Neutrophil (primary cell): Measurements from ENCODE around the gene ZC3H10.

ENCODE experiments used
- H3K27ac ChIP-seq: fragments of 200-600 bp; sonication (generic); 2 replicates; pipeline ENCODE4 v1.5.1; 2016; ENCODE audit warnings: mild to moderate bottlenecking, moderate library complexity
- H3K27me3 ChIP-seq: fragments of 200-600 bp; sonication (generic); 2 replicates; pipeline ENCODE4 v1.6.0; 2016; ENCODE audit warnings: mild to moderate bottlenecking
- H3K36me3 ChIP-seq: fragments of 200-600 bp; sonication (generic); 2 replicates; pipeline ENCODE4 v1.5.1; 2017
- H3K4me1 ChIP-seq, 2 experiments: fragments of 200-600 bp in 1 of 2; sonication (generic) in 1 of 2; 1 replicate in 1 of 2; 2 replicates in 1 of 2; pipeline versions ENCODE4 v1.5.1 to v1.6.1; 2013 to 2016; ENCODE audit warnings: low read depth in 1 of 2, low read length in 1 of 2, mild to moderate bottlenecking in 1 of 2, moderate library complexity in 1 of 2; ENCODE audit not compliant: control insufficient read depth in 1 of 2, insufficient read depth in 1 of 2
- H3K4me3 ChIP-seq, 2 experiments: fragments of 200-600 bp in 1 of 2; sonication (generic) in 1 of 2; 1 replicate in 1 of 2; 2 replicates in 1 of 2; pipeline ENCODE4 v1.5.1; 2013 to 2016; ENCODE audit warnings: low read depth in 1 of 2, low read length in 1 of 2, mild to moderate bottlenecking in 1 of 2, moderate library complexity in 1 of 2
- H3K9me3 ChIP-seq: fragments of 200-600 bp; sonication (generic); 2 replicates; pipeline ENCODE4 v1.5.1; 2016
- TF ChIP-seq, protein P1 (sequence below): fragments of 200-600 bp; sonication (generic); IDR thresholded peaks from 2 replicates; pipeline ENCODE4 v1.5.1; 2016; ENCODE audit warnings: antibody characterized with exemption

ZC3H10 gene

DNA sequence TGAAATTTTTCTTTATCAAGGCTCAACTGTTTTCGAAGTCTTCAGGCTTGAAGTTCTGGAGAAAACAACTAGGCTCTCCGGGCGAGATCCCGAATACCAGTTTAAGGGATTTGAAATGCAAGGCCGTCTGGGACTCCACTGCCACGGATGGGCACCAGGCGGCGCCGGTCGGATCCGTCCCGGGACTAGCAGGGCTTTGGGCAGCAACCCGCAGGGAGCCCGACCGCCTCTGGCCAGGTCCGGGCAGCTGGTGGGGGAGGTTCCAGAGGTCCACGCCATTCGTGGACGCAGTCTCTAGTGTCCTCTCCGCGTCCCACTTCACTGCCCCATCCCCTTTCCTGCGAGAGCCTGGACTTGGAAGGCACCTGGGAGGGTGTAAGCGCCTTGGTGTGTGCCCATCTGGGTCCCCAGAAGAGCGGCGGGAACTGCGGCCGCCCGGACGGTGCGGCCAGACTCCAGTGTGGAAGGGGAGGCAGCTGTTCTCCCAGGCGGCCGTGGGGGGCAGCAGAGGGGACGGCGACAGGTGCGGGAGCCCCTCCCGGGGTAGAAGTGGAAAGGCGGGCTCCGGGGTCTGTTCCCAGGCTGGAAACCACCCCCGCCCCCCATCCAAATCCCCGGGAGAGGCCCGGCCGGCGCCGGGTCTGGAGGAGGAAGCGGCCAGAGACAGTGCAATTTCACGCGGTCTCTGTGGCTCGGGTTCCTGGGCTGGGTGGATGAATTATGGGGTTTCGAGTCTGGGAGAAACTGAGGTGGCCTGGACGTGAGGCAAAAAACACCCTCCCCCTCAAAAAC, 38.9 kb upstream of the ZC3H10 start:
- Histone ChIP-seq H3K4me1 (peaks cover 17 to 19% of the 10 kb centered on the region in 2 experiments), H3K27me3 (peaks cover 77% of the 10 kb centered on the region), H3K27ac (no peak overlapping the region), H3K4me3 (peak overlapping the region; percentile 44 to 58), H3K36me3 (no peaks in the 10 kb centered on the region), H3K9me3 (no peaks in the 10 kb centered on the region)
- TF ChIP-seq, protein P1, sequence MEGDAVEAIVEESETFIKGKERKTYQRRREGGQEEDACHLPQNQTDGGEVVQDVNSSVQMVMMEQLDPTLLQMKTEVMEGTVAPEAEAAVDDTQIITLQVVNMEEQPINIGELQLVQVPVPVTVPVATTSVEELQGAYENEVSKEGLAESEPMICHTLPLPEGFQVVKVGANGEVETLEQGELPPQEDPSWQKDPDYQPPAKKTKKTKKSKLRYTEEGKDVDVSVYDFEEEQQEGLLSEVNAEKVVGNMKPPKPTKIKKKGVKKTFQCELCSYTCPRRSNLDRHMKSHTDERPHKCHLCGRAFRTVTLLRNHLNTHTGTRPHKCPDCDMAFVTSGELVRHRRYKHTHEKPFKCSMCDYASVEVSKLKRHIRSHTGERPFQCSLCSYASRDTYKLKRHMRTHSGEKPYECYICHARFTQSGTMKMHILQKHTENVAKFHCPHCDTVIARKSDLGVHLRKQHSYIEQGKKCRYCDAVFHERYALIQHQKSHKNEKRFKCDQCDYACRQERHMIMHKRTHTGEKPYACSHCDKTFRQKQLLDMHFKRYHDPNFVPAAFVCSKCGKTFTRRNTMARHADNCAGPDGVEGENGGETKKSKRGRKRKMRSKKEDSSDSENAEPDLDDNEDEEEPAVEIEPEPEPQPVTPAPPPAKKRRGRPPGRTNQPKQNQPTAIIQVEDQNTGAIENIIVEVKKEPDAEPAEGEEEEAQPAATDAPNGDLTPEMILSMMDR = no peak

DNA sequence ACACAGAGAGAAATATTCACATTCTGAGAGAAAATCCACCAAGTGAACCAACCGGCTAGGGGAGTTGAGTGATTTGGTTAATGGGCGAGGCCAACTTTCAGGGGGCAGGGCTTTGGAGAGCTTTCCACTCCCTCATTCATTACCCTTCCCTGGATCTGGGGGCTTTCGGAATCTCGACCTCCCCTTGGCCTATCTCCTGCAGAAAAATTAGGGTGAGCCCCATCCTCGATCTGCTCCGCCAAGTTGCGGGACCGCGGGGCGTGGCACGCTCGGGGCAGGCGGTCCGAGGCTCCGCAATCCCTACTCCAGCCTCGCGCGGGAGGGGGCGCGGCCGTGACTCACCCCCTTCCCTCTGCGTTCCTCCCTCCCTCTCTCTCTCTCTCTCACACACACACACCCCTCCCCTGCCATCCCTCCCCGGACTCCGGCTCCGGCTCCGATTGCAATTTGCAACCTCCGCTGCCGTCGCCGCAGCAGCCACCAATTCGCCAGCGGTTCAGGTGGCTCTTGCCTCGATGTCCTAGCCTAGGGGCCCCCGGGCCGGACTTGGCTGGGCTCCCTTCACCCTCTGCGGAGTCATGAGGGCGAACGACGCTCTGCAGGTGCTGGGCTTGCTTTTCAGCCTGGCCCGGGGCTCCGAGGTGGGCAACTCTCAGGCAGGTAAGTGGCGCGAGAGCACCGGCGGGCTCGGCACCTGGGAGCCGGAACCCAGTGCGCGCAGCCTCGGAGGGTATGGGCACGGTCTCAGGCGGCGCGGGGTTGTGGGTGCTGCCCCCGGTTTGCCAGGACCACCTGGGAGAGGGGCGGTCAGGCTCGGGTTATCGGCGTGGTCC, 38.1 kb upstream of the ZC3H10 start, which contains the start of gene ERBB3:
TSS of gene ERBB3 (plus strand) at position 443 of the 833 bp plus-strand sequence. CDS start at position 579, 136 bp downstream.
- no peaks in the 10 kb centered on the region for H3K36me3 ChIP-seq
- H3K9me3 ChIP-seq = no peaks in the 10 kb centered on the region
- no peak within 1 kb of the TSS for H3K27ac ChIP-seq
- TF ChIP-seq, protein P1 = no peak
- H3K4me3 ChIP-seq = peak within 1 kb of the TSS; percentile 44 to 58
- H3K4me1 ChIP-seq = peaks cover 17 to 19% of the 10 kb centered on the region in 2 experiments
- H3K27me3 ChIP-seq = peaks cover 77% of the 10 kb centered on the region

DNA sequence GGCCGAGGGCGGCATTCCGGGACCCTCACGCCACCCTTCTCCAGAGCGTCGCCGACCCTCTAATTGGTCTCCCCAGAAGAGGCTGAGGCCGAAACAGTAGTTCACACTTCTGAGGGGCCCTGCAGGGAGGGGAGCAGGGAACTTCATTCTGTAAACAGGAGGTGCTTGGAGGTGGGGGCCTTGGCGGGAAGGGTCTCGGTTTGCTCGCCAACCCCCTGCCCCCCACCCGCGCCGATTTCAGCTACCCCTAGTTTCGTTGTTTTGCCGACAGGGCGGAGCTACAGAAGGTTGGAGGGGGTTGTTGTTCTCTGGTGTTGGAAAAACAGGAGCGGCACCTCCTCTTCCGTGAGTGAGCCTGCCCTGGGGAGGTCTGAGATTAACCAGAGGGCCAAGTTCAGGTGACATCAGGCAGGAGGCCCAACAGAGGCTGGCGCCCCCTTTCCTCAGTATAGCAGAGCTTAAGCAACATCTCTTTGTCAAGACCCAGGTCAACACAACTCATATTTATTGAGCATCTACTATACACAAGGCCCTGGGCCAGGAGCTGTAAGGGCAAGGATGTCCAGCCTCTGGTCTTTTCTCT, 37.4 kb upstream of the ZC3H10 start:
- Histone ChIP-seq H3K4me1 (peaks cover 17 to 19% of the 10 kb centered on the region in 2 experiments), H3K27me3 (peaks cover 80% of the 10 kb centered on the region), H3K9me3 (no peaks in the 10 kb centered on the region), H3K36me3 (no peaks in the 10 kb centered on the region), H3K4me3 (peak overlapping the region in 1 of 2 experiments; percentile 58), H3K27ac (no peak overlapping the region)
- TF ChIP-seq, protein P1 = no peak

DNA sequence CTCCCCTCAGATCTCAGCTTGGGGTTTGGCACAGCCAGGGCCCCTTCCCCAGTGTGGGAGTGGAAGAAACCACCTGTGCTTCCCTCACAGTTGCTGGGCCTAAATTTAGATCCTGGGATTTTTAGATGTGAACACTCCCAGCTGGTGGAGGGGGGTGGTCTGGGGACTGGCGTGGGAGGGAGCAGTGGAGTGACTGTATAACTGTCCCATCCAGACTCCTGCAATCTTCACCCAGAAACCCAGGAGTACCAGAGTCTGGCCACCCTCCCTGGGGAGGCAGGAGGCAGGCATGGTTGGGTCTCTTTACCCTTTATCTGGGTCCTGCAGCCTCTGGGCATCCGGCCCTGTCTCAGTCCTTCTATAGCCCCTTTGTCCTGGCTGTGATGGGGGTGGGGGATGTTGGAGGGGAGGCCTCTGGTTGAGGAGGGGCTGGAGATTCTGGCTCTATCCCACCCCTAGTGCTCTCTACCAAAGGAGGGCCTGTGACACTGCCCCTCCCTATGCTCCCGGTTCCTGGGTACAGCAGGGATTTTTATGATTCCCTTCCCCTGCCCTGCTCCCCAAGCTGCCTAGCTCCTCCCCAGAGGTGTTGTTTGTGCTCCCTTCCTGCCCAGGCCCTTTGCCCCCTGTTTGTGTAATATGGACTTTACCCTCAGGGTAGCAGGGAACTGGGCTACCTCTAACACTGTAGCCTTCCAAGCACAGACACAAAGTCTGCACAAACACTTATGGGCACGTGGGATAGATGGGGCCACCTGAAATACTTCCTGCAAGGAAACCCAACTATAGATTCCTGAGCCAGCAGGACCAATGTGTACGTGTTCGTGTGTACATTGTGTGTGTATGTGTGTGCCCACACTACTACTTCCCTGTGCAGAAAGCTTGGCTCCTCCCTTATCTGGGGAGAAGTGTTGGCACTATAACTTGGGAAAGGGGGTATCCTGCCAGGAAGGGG, 36.4 kb upstream of the ZC3H10 start:
- Histone ChIP-seq H3K27ac (no peak overlapping the region), H3K4me1 (peaks cover 17 to 19% of the 10 kb centered on the region in 2 experiments), H3K36me3 (no peaks in the 10 kb centered on the region), H3K4me3 (no peak overlapping the region), H3K27me3 (peaks cover 80% of the 10 kb centered on the region), H3K9me3 (no peaks in the 10 kb centered on the region)
- TF ChIP-seq, protein P1 = no peak
